GM12872 (cell line): ENCODE data around the gene NPFFR1.

Experiments
- CTCF ChIP-seq: IDR thresholded peaks from 3 replicates; pipeline ENCODE4 v1.5.1; 2011; ENCODE audit warnings: low read depth, mild to moderate bottlenecking, low read length, moderate library complexity; ENCODE audit not compliant: insufficient read depth

The NPFFR1 gene

GRCh38 chr10:70254778-70255328 is 29.0 kb downstream of the NPFFR1 start:
- no peak for TF ChIP-seq CTCF

- TF ChIP-seq CTCF, result no peak
These were observed 29.7 kb downstream of the NPFFR1 start for GRCh38 chr10:70253878-70254765.

- no peak for TF ChIP-seq CTCF
These were observed 32.7 kb downstream of the NPFFR1 start for GRCh38 chr10:70250961-70251680.

- TF ChIP-seq CTCF, result no peak
These were observed 36.4 kb downstream of the NPFFR1 start for GRCh38 chr10:70247360-70247759.

GRCh38 chr10:70241081-70241480 is 42.7 kb downstream of the NPFFR1 start:
- no peak for TF ChIP-seq CTCF

GRCh38 chr10:70234668-70235447 is 48.9 kb downstream of the NPFFR1 start:
- no peak for TF ChIP-seq CTCF

GRCh38 chr10:70233939-70234300 is 49.9 kb downstream of the NPFFR1 start:
- no peak for TF ChIP-seq CTCF
